HG02973 (cell line): ENCODE results near the gene SIGLEC11.
"Not testable (repeated sequence)": the region's sequence is repeated elsewhere in the genome, so short reads cannot be mapped to it uniquely, and the experiment has no call there.

ENCODE experiments used
- ATAC-seq: cut with Tn5 transposase; IDR thresholded peaks from one replicate; pipeline ENCODE4 v1.9.1; 2021; ENCODE audit warnings: moderate library complexity; ENCODE audit not compliant: unreplicated experiment

The SIGLEC11 gene

GRCh38 chr19:49960980-49961379, at the start of gene SIGLEC11:
SIGLEC11 (minus strand) TSS chr19:49961172; CDS start chr19:49961081, 91 bp downstream.
- not testable (repeated sequence) for ATAC-seq

GRCh38 chr19:50008532-50008931, 47.6 kb upstream of the SIGLEC11 start:
- ATAC-seq = no peak

GRCh38 chr19:50007947-50008346, 47.0 kb upstream of the SIGLEC11 start:
- ATAC-seq = no peak

- ATAC-seq = no peak
Measured at GRCh38 chr19:50007170-50007569, 46.2 kb upstream of the SIGLEC11 start.

- no peak for ATAC-seq
Measured at GRCh38 chr19:50005428-50005827, 44.5 kb upstream of the SIGLEC11 start.

- no peak for ATAC-seq
Measured at GRCh38 chr19:50003810-50004419, 42.9 kb upstream of the SIGLEC11 start.

GRCh38 chr19:50003254-50003788, 42.3 kb upstream of the SIGLEC11 start:
- ATAC-seq = no peak

GRCh38 chr19:50002386-50002960, 41.5 kb upstream of the SIGLEC11 start:
- ATAC-seq = no peak

GRCh38 chr19:50001775-50002174, 40.8 kb upstream of the SIGLEC11 start:
- ATAC-seq = no peak

GRCh38 chr19:50000841-50001557, 40.0 kb upstream of the SIGLEC11 start:
- no peak for ATAC-seq

- ATAC-seq = no peak
Measured at GRCh38 chr19:50000038-50000840, 39.3 kb upstream of the SIGLEC11 start.

GRCh38 chr19:49999371-50000010, 38.5 kb upstream of the SIGLEC11 start:
- no peak for ATAC-seq

- ATAC-seq = no peak
Measured at GRCh38 chr19:49997709-49998108, 36.7 kb upstream of the SIGLEC11 start.

GRCh38 chr19:49988433-49988832, 27.5 kb upstream of the SIGLEC11 start:
- no peak for ATAC-seq

- ATAC-seq = no peak
Measured at GRCh38 chr19:49988007-49988406, 27.0 kb upstream of the SIGLEC11 start.

- ATAC-seq = no peak
Measured at GRCh38 chr19:49987159-49987698, 26.3 kb upstream of the SIGLEC11 start.

- no peak for ATAC-seq
Measured at GRCh38 chr19:49986354-49986753, 25.4 kb upstream of the SIGLEC11 start.

GRCh38 chr19:49985871-49986270, 24.9 kb upstream of the SIGLEC11 start:
- no peak for ATAC-seq

- ATAC-seq = no peak
Measured at GRCh38 chr19:49984491-49984890, 23.5 kb upstream of the SIGLEC11 start.

GRCh38 chr19:49983645-49984229, 22.8 kb upstream of the SIGLEC11 start:
- no peak for ATAC-seq
